Measurements from ENCODE around the gene ESYT2.

DNA sequence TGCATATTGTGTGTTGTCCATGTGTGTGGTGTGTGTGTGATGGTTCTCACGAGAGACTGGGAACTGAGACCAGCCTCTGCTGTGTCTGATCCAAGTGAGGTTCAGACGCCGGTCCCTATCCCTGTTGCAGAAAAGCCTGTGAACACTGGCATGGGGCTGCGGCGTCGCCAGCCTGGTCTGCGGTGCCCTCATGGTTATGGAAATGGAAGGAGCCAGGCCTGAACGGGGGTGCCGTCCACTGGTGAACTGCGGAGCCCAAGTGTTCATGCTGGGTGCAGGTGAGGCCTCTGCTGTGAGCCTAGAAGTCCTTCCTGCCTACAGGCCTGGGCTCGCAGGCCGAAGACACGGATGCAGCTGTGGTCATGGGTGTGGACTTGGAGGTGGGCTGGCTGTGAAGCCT is 106.0 kb downstream of the ESYT2 start:
- no peak for TF ChIP-seq CTCF (IDR thresholded peaks at IDR 0.05 in 2 of 3, conservative IDR thresholded peaks at IDR 0.05 in 1 of 3; ENCODE audit: borderline replicate concordance in 1 of 3, insufficient read depth in 1 of 3, low read depth in 2 of 3, low read length in 2 of 3)
- no peak for TF ChIP-seq POLR2A (IDR thresholded peaks at IDR 0.05; ENCODE audit: borderline replicate concordance, extremely low read depth, insufficient read depth, insufficient read length)
- no peak for TF ChIP-seq ZFX (IDR thresholded peaks at IDR 0.05)

Data from HCT116 (cell line).